C1 segment of cervical spinal cord (tissue), 14 donors: ENCODE measurements around the gene TYK2.
A peak's percentile ranks its signal among the peaks of the same experiment; 100 is the strongest.
"Not testable (repeated sequence)": the region's sequence is repeated elsewhere in the genome, so short reads cannot be mapped to it uniquely, and the experiment has no call there.

Source experiments
- DNase-seq, 14 donors: peaks; one replicate each; lab custom pipeline; 2025; lab: John Stamatoyannopoulos, UW

Gene TYK2

GRCh38 chr19:10377140-10377640, 3.2 kb downstream of the TYK2 start:
- DNase-seq = not testable (repeated sequence)

GRCh38 chr19:10374931-10375330, 5.4 kb downstream of the TYK2 start:
- no peak for DNase-seq

GRCh38 chr19:10372690-10373089, 7.7 kb downstream of the TYK2 start:
- peak in 2 of 14 donors; percentile 0 to 3 for DNase-seq

GRCh38 chr19:10368101-10368803, 12.1 kb downstream of the TYK2 start:
- no peak for DNase-seq

- not testable (repeated sequence) for DNase-seq
These were observed 13.3 kb downstream of the TYK2 start for GRCh38 chr19:10366950-10367512.

- no peak for DNase-seq
These were observed 14.9 kb downstream of the TYK2 start for GRCh38 chr19:10365518-10365917.

GRCh38 chr19:10364644-10365043, 15.7 kb downstream of the TYK2 start:
- peak in 10 of 14 donors; percentile 6 to 78 (median 36) for DNase-seq

- DNase-seq = no peak
These were observed 16.5 kb downstream of the TYK2 start for GRCh38 chr19:10363789-10364281.

GRCh38 chr19:10362259-10362658, 18.1 kb downstream of the TYK2 start:
- no peak for DNase-seq

GRCh38 chr19:10361569-10362011, 18.8 kb downstream of the TYK2 start:
- no peak for DNase-seq

GRCh38 chr19:10356431-10356830, 23.9 kb downstream of the TYK2 start:
- no peak for DNase-seq

- no peak for DNase-seq
These were observed 26.5 kb downstream of the TYK2 start for GRCh38 chr19:10353793-10354391.

- DNase-seq = no peak
These were observed 27.4 kb downstream of the TYK2 start for GRCh38 chr19:10352764-10353671.

- no peak for DNase-seq
These were observed 33.9 kb downstream of the TYK2 start for GRCh38 chr19:10346509-10346908.

- no peak for DNase-seq
These were observed 35.6 kb downstream of the TYK2 start for GRCh38 chr19:10344780-10345179.

- DNase-seq = no peak
These were observed 36.9 kb downstream of the TYK2 start for GRCh38 chr19:10343495-10343894.

- DNase-seq = no peak
These were observed 40.4 kb downstream of the TYK2 start for GRCh38 chr19:10339977-10340376.

- no peak for DNase-seq
These were observed 40.9 kb downstream of the TYK2 start, which contains the start of gene ICAM3 for GRCh38 chr19:10339380-10339960. ICAM3 (minus strand) TSS chr19:10339624; CDS start chr19:10339614, 10 bp downstream.

- no peak for DNase-seq
These were observed 41.4 kb downstream of the TYK2 start for GRCh38 chr19:10338940-10339339.

GRCh38 chr19:10336725-10337124, 43.6 kb downstream of the TYK2 start:
- not testable (repeated sequence) for DNase-seq
